Measurements from ENCODE around the gene OR8D2. TPM values are rescaled to one million over a fixed set of nuclear protein-coding genes. Genes with fewer than 3 reads are reported as not detected.

Gene OR8D2
- polyA plus RNA-seq, 1 donor (not counting 4 experiments of a cell fraction or from before 2014, with no cell fraction given), result not detected

DNA sequence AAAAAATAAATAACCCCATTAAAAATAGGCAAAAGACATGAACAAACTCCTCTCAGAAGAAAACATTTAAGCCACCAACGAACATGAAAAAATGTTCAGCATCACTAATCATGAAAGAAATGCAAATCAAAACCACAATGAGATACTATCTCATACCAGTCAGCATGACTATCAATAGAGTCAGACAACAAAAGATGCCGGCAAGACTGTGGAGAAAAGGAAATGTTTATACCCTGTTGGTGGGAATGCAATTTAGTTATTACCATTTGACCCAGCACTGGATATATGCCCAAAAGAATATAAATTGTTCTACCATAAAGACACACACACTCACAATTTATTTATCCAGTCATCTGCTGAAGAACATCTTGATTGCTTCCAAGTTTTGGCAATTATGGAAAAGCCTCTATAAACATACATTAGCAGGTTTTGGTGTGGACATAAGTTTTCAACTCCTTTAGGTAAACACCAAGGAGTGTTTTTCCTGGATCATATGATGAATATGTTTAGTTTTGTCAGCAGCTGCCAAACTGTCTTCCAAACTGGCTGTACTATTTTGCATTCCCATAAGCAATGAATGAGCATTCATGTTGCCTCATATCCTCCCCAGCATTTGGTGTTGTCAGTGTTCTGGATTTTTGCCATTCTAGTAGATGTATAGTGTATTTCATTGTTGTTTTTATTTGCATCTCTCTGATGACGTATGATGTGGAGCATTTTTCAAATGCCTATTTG lies 34.2 kb downstream of the OR8D2 start:
- Histone ChIP-seq H3K4me3 (ENCODE audit: control insufficient read depth in 2 of 3, extremely low read depth in 1 of 3, insufficient read depth in 2 of 3, low read depth in 1 of 3, low read length in 3 of 3) (peak overlapping the region in 1 of 3 experiments; percentile 36), H3K27me3 (ENCODE audit: control insufficient read depth, extremely low read depth, insufficient read depth, low read length) (no peaks in the 10 kb centered on the region), H4K20me1 (ENCODE audit: control insufficient read depth, extremely low read depth, insufficient read depth, low read length) (no peaks in the 10 kb centered on the region), H3K4me1 (ENCODE audit: control insufficient read depth, extremely low read depth, insufficient read depth, low read length) (peaks cover 7% of the 10 kb centered on the region), H3K36me3 (ENCODE audit: control insufficient read depth in 2 of 2, extremely low read depth in 1 of 2, insufficient read depth in 2 of 2, low read length in 2 of 2) (no peaks in the 10 kb centered on the region), H3K9ac (ENCODE audit: control insufficient read depth, extremely low read depth, insufficient read depth, low read length) (no peak overlapping the region), H3K27ac (ENCODE audit: control insufficient read depth, insufficient read depth, low read length) (peak overlapping the region; percentile 60), H3K9me1 (ENCODE audit: control insufficient read depth, extremely low read depth, insufficient read depth, low read length) (no peaks in the 10 kb centered on the region), H3K4me2 (ENCODE audit: control insufficient read depth, extremely low read depth, insufficient read depth, low read depth, low read length) (peak overlapping the region; percentile 75), H3K9me3 (ENCODE audit: control insufficient read depth, low read depth, low read length) (no peaks in the 10 kb centered on the region), H2AFZ (ENCODE audit: control insufficient read depth, low read length) (no peak overlapping the region), H3K79me2 (ENCODE audit: control insufficient read depth, insufficient read depth, low read length) (no peaks in the 10 kb centered on the region)
- TF ChIP-seq, protein P1, sequence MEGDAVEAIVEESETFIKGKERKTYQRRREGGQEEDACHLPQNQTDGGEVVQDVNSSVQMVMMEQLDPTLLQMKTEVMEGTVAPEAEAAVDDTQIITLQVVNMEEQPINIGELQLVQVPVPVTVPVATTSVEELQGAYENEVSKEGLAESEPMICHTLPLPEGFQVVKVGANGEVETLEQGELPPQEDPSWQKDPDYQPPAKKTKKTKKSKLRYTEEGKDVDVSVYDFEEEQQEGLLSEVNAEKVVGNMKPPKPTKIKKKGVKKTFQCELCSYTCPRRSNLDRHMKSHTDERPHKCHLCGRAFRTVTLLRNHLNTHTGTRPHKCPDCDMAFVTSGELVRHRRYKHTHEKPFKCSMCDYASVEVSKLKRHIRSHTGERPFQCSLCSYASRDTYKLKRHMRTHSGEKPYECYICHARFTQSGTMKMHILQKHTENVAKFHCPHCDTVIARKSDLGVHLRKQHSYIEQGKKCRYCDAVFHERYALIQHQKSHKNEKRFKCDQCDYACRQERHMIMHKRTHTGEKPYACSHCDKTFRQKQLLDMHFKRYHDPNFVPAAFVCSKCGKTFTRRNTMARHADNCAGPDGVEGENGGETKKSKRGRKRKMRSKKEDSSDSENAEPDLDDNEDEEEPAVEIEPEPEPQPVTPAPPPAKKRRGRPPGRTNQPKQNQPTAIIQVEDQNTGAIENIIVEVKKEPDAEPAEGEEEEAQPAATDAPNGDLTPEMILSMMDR (optimal IDR thresholded peaks at IDR 0.05 in 1 of 3, IDR thresholded peaks at IDR 0.05 in 1 of 3, conservative IDR thresholded peaks at IDR 0.05 in 1 of 3; ENCODE audit: extremely low read depth in 1 of 3, insufficient read depth in 2 of 3, low read length in 3 of 3), result no peak
- TF ChIP-seq EZH2 (IDR thresholded peaks at IDR 0.05; ENCODE audit: low read length), result no peak
- dilution Hi-C loops (cut with MboI; ENCODE audit: extremely low pct_ligation_motif_present, low sequenced_read_pairs), result no loop called here
- DNase-seq (ENCODE audit: low read depth, low spot score) (peak; percentile 33), FAIRE-seq (peak; percentile 81)

- no peaks in the 10 kb centered on the region for H4K20me1 ChIP-seq (ENCODE audit: control insufficient read depth, extremely low read depth, insufficient read depth, low read length)
- dilution Hi-C loops (cut with MboI; ENCODE audit: extremely low pct_ligation_motif_present, low sequenced_read_pairs), result no loop called here
These were observed 41.7 kb downstream of the OR8D2 start for GRCh38 chr11:124278261-124278660.

More at GRCh38 chr11:124278261-124278660, 41.7 kb downstream of the OR8D2 start:
- Histone ChIP-seq H3K36me3 (ENCODE audit: control insufficient read depth in 2 of 2, extremely low read depth in 1 of 2, insufficient read depth in 2 of 2, low read length in 2 of 2) (no peaks in the 10 kb centered on the region), H3K9ac (ENCODE audit: control insufficient read depth, extremely low read depth, insufficient read depth, low read length) (no peak overlapping the region), H2AFZ (ENCODE audit: control insufficient read depth, low read length) (no peak overlapping the region), H3K27me3 (ENCODE audit: control insufficient read depth, extremely low read depth, insufficient read depth, low read length) (no peaks in the 10 kb centered on the region), H3K79me2 (ENCODE audit: control insufficient read depth, insufficient read depth, low read length) (no peaks in the 10 kb centered on the region), H3K27ac (ENCODE audit: control insufficient read depth, insufficient read depth, low read length) (no peak overlapping the region), H3K4me3 (ENCODE audit: control insufficient read depth in 2 of 3, extremely low read depth in 1 of 3, insufficient read depth in 2 of 3, low read depth in 1 of 3, low read length in 3 of 3) (no peak overlapping the region), H3K4me2 (ENCODE audit: control insufficient read depth, extremely low read depth, insufficient read depth, low read depth, low read length) (no peak overlapping the region), H3K4me1 (ENCODE audit: control insufficient read depth, extremely low read depth, insufficient read depth, low read length) (no peaks in the 10 kb centered on the region), H3K9me3 (ENCODE audit: control insufficient read depth, low read depth, low read length) (no peaks in the 10 kb centered on the region), H3K9me1 (ENCODE audit: control insufficient read depth, extremely low read depth, insufficient read depth, low read length) (no peaks in the 10 kb centered on the region)
- TF ChIP-seq, protein P1 (optimal IDR thresholded peaks at IDR 0.05 in 1 of 3, IDR thresholded peaks at IDR 0.05 in 1 of 3, conservative IDR thresholded peaks at IDR 0.05 in 1 of 3; ENCODE audit: extremely low read depth in 1 of 3, insufficient read depth in 2 of 3, low read length in 3 of 3), result no peak
- no peak for TF ChIP-seq EZH2 (IDR thresholded peaks at IDR 0.05; ENCODE audit: low read length)
- FAIRE-seq (no peak), DNase-seq (ENCODE audit: low read depth, low spot score) (no peak)

Data from keratinocyte (primary cell).